ENCODE data around the gene TMEM179B. TPM values are rescaled to one million over a fixed set of nuclear protein-coding genes. Genes with fewer than 3 reads are reported as not detected.
A peak's percentile ranks its signal among the peaks of the same experiment; 100 is the strongest.

Gene TMEM179B
- total and polyA plus RNA-seq, 8 donors, result 43.9 to 58.7 (median 51.3) TPM

DNA sequence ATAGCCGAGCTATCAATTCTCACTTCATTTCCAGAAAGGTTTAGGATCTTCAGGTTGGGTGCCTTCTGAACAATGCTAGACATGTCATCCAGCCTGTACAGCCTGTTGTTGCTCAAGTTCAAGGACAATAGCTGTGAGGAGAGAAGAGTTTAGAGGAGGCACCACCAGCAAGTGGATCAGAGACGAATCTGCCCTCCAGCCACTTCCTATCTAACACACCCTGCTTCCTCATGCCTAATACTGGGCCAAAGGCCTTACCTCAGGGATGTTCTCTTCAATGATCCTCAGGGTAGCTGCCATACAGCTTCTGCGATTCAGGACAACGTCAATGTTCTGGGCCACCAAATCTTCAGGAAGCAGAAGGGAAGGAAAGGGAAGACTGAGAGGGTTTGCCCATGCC is 13.9 kb downstream of the TMEM179B start:
- TF ChIP-seq, protein P1, sequence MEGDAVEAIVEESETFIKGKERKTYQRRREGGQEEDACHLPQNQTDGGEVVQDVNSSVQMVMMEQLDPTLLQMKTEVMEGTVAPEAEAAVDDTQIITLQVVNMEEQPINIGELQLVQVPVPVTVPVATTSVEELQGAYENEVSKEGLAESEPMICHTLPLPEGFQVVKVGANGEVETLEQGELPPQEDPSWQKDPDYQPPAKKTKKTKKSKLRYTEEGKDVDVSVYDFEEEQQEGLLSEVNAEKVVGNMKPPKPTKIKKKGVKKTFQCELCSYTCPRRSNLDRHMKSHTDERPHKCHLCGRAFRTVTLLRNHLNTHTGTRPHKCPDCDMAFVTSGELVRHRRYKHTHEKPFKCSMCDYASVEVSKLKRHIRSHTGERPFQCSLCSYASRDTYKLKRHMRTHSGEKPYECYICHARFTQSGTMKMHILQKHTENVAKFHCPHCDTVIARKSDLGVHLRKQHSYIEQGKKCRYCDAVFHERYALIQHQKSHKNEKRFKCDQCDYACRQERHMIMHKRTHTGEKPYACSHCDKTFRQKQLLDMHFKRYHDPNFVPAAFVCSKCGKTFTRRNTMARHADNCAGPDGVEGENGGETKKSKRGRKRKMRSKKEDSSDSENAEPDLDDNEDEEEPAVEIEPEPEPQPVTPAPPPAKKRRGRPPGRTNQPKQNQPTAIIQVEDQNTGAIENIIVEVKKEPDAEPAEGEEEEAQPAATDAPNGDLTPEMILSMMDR (IDR thresholded peaks at IDR 0.05), result no peak
- intact Hi-C loops (cut with DNase I), result no loop called here
- H3K4me1 ChIP-seq, result peaks cover 8 to 24% of the 10 kb centered on the region in 2 donors
- no peak overlapping the region for H3K4me3 ChIP-seq
- no peak overlapping the region for H3K27ac ChIP-seq
- H3K27me3 ChIP-seq, result no peaks in the 10 kb centered on the region
- ATAC-seq (no peak), DNase-seq (no peak)
- peaks cover 0 to 77% of the 10 kb centered on the region in 2 donors for H3K36me3 ChIP-seq
- no peaks in the 10 kb centered on the region for H3K9me3 ChIP-seq

DNA sequence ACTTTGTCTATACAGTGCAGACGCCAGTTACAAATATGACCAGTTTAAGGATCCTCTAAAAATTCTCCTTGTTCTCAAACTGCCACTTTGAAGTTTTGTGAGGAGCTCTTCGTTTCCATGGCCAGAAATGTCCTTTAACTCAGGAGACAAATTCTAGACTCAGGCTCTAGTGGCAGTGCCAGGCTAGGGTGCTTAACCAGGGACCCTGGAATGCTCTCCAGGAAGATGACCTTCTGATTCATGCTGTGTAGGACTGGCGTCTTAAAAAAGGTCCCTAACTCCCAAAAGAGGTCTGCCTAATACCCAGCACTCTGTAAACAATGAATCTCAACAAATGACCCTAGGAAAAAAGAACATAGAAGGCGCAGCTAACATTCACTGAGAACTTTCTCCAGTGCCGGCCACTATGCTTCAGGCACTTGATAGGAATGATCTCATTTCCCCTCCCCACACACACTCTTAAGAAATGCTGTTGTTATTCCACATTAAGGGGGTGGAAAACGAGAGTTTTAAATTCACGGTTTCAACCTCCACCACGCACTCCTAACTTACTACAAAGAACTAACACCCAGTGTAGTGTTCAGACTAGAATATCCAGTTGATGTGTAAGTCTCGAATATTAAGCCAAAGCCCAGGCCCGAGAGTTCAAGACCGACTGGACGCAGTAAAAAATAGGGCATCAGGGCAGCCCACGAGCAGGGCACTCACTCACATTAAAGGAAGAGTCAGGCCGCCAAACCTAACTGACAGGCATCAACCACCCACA is 17.3 kb downstream of the TMEM179B start:
- H3K27me3 ChIP-seq, result no peaks in the 10 kb centered on the region
- ATAC-seq (peak; percentile 38), DNase-seq (no peak)
- H3K4me3 ChIP-seq, result peak overlapping the region; percentile 85 to 90
- intact Hi-C loops (cut with DNase I), result no loop called here
- no peaks in the 10 kb centered on the region for H3K9me3 ChIP-seq
- peaks cover 0 to 43% of the 10 kb centered on the region in 2 donors for H3K36me3 ChIP-seq
- TF ChIP-seq, protein P1 (IDR thresholded peaks at IDR 0.05), result no peak
- peaks cover 8 to 48% of the 10 kb centered on the region in 2 donors for H3K4me1 ChIP-seq
- H3K27ac ChIP-seq, result peak overlapping the region; percentile 93 to 94

DNA sequence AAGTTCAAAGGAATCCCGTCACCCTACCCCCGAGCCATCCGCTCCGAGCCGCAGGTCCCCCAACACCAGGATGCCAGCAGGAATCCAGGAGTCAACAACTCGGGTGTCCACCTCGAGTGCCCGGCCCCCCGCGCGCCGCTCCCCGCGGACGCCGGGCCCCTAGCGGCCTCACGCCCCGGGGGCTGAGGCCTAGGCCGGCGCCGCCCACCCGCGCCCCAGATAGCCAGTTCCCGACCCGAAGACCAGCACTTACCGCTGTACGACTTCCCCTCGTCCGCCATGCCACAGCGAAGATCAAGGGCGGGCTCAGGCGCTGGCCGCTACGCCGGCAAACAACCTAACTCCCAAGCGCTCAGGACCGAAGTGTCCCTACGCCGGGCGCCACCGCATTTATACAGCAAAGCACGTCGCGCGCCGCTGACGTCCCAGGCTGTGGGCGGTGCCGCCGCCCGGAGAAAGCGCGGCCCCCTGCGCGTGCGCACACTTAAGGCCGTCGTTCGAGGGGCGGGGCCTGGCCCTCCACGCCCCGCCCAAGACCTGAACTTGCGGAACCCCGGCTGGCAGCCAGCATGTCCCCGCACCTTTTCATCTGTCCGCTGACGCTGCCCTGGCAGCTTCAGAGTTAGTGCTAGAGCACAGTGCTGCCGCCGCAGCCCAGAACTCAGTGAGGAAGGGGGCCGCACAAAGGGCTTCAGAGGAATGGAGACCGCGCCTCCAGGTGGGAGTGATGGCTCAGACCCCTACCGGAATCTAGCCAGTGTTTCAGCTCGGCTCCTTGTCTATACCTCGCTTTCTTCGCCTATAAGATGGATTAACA is 18.1 kb downstream of the TMEM179B start, which contains the start of gene NXF1:
NXF1 (minus strand) TSS at position 365 of the 817 bp plus-strand sequence; CDS start at position 281, 84 bp downstream.
- peak; percentile 95 for ATAC-seq
- Histone ChIP-seq H3K4me1 (peaks cover 8 to 48% of the 10 kb centered on the region in 2 donors), H3K4me3 (peak within 1 kb of the TSS; percentile 85 to 90), H3K36me3 (peaks cover 0 to 35% of the 10 kb centered on the region in 2 donors), H3K27me3 (no peaks in the 10 kb centered on the region), H3K9me3 (no peaks in the 10 kb centered on the region), H3K27ac (peak within 1 kb of the TSS; percentile 93 to 94)
- intact Hi-C loops (cut with DNase I), result no loop called here
- DNase-seq, result peak; percentile 95 to 98 (median 98)
- TF ChIP-seq, protein P1 (IDR thresholded peaks at IDR 0.05), result peak in 1 of 2 donors; percentile 21

DNA sequence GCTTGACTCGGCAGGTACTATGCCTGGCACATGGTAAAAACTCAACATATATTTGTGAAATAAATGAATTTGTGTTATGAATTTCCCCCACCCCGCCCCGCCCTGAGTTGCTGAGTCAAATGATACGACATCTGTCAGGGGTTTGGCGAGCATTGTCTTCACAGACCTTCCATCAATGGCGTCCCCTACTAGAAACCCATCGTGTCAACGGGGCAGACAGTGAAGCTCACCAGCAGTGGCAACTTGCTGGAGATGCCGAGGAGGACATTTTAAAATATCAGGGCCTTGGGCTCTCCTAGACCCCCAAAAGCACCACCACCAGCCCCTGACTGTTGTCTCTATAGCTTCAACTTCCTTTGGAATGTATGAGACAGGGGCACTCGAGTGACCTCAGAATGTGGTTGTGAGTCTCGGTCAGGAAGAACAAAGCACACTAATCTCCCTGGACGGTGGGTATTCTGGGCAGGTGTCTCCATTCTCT is 18.8 kb downstream of the TMEM179B start:
- Histone ChIP-seq H3K27me3 (no peaks in the 10 kb centered on the region), H3K36me3 (peaks cover 0 to 28% of the 10 kb centered on the region in 2 donors), H3K9me3 (no peaks in the 10 kb centered on the region), H3K4me3 (peak overlapping the region; percentile 85 to 90), H3K27ac (peak overlapping the region; percentile 93 to 94), H3K4me1 (peaks cover 8 to 48% of the 10 kb centered on the region in 2 donors)
- DNase-seq (no peak), ATAC-seq (no peak)
- TF ChIP-seq, protein P1 (IDR thresholded peaks at IDR 0.05), result no peak
- intact Hi-C loops (cut with DNase I), result no loop called here
